HepG2 (cell line): Measurements from ENCODE around the gene ADM. TPM values are rescaled to one million over a fixed set of nuclear protein-coding genes. Genes with fewer than 3 reads are reported as not detected.

Experiments
- ATF4 ChIP-seq, 2 experiments: fragments of 450-650 bp in 1 of 2; sonication (generic) in 1 of 2; formaldehyde crosslinking; IDR thresholded peaks; 2 replicates each; pipeline versions ENCODE4 v1.5.0 to v1.8.0; 2020 to 2022; ENCODE audit warnings: mild to moderate bottlenecking in 1 of 2, missing genetic modification reagents in 1 of 2
- E2F2 ChIP-seq: sonication (generic); formaldehyde crosslinking; IDR thresholded peaks from 2 replicates; pipeline ENCODE4 v1.4.0; 2020; ENCODE audit warnings: missing genetic modification reagents, borderline replicate concordance
- ERF ChIP-seq: IDR thresholded peaks from 2 replicates; pipeline ENCODE4 v1.6.1; 2018; ENCODE audit warnings: missing biosample characterization, missing genetic modification reagents
- GFI1 ChIP-seq: sonication (generic); formaldehyde crosslinking; IDR thresholded peaks from 2 replicates; pipeline ENCODE4 v1.5.0; 2020; ENCODE audit warnings: missing genetic modification reagents, mild to moderate bottlenecking, borderline replicate concordance
- HDAC2 ChIP-seq: sonication (generic); formaldehyde crosslinking; IDR thresholded peaks from 2 replicates; pipeline ENCODE4 v1.4.0; 2020; ENCODE audit warnings: missing genetic modification reagents
- JUND ChIP-seq: sonication (generic); formaldehyde crosslinking; IDR thresholded peaks from 2 replicates; pipeline ENCODE4 v1.8.0; 2022; ENCODE audit warnings: mild to moderate bottlenecking, missing genetic modification reagents
- MTF1 ChIP-seq: sonication (generic); formaldehyde crosslinking; IDR thresholded peaks from 2 replicates; pipeline ENCODE4 v1.5.0; 2020; ENCODE audit warnings: missing genetic modification reagents
- POGK ChIP-seq: sonication (generic); formaldehyde crosslinking; conservative IDR thresholded peaks from 2 replicates; pipeline ENCODE4 v1.8.0; 2022; ENCODE audit warnings: mild to moderate bottlenecking, moderate library complexity, missing genetic modification reagents
- REPIN1 ChIP-seq: sonication (generic); formaldehyde crosslinking; IDR thresholded peaks from 2 replicates; pipeline ENCODE4 v1.8.0; 2022; ENCODE audit warnings: missing genetic modification reagents, low read depth, mild to moderate bottlenecking, borderline replicate concordance
- RFX5 ChIP-seq: IDR thresholded peaks from 2 replicates; pipeline ENCODE4 v1.6.1; 2011; ENCODE audit warnings: low read depth, low read length, improper control_type of control experiment
- SATB2 ChIP-seq: sonication (generic); formaldehyde crosslinking; IDR thresholded peaks from 2 replicates; pipeline ENCODE4 v1.5.0; 2020; ENCODE audit warnings: missing genetic modification reagents
- SRY ChIP-seq: sonication (generic); formaldehyde crosslinking; IDR thresholded peaks from 2 replicates; pipeline ENCODE4 v1.8.0; 2022; ENCODE audit warnings: mild to moderate bottlenecking, missing genetic modification reagents
- ZFAT ChIP-seq: sonication (generic); formaldehyde crosslinking; conservative IDR thresholded peaks from 2 replicates; pipeline ENCODE4 v1.8.1; 2023; ENCODE audit warnings: missing genetic modification reagents, inconsistent platforms
- ZNF407 ChIP-seq: sonication (generic); formaldehyde crosslinking; IDR thresholded peaks from one replicate; pipeline ENCODE4 v1.5.1; 2020; ENCODE audit warnings: mild to moderate bottlenecking, missing genetic modification reagents; ENCODE audit errors: not compliant biosample characterization
- ZNF672 ChIP-seq: sonication (generic); formaldehyde crosslinking; IDR thresholded peaks from 2 replicates; pipeline ENCODE4 v1.8.1; 2022; ENCODE audit warnings: missing genetic modification reagents
- polyA plus RNA-seq, 8 experiments: library from polyadenylated mRNA; depleted of rRNA in 3 of 8; stranded (reverse) in 7 of 8; unstranded in 1 of 8; fragments of >200 nt; fragmentation: Illumina TruSeq in 4 of 8; extraction: Trizol in 4 of 8; gene quantifications; 2 replicates each; pipeline versions ENCODE4 v1.2.1 to v1.2.3, GENCODE V29; 2011 to 2016; ENCODE audit warnings: low read depth in 4 of 8, missing spikeins in 1 of 8, mixed read lengths in 1 of 8; ENCODE audit not compliant: insufficient read depth in 1 of 8
- total RNA-seq, 5 experiments: library from RNA; depleted of rRNA; stranded (reverse); fragments of >200 nt; fragmentation: Illumina TruSeq; extraction: Trizol; gene quantifications; 2 replicates each; pipeline ENCODE4 v1.2.3, GENCODE V29; 2016; ENCODE audit warnings: low read depth in 1 of 5

Gene ADM
- total and polyA plus RNA-seq, 2 of the 13 experiments (the other 11 are each of a cell fraction or from before 2014, with no cell fraction given), result 10.7 to 26.1 TPM

- TF ChIP-seq ZNF407 (CRISPR knock-in tag) (peak; percentile 12), E2F2 (CRISPR knock-in tag) (0 out of 2 replicates have a peak, but pooled peaks have one; percentile 33), RFX5 (no peak), GFI1 (CRISPR knock-in tag) (0 out of 2 replicates have a peak, but pooled peaks have one; percentile 10), SRY (0 out of 2 replicates have a peak, but pooled peaks have one; percentile 23), ATF4 (CRISPR knock-in tag; IDR thresholded peaks at IDR 0.05) (peak in 1 of 2 experiments; percentile 50; a peak in 1 of 4 replicates), POGK (0 out of 2 replicates have a peak, but pooled peaks have one; percentile 15), REPIN1 (CRISPR knock-in tag) (0 out of 2 replicates have a peak, but pooled peaks have one; percentile 7), ZFAT (0 out of 2 replicates have a peak, but pooled peaks have one; percentile 66), HDAC2 (CRISPR knock-in tag) (peak; percentile 23), SATB2 (0 out of 2 replicates have a peak, but pooled peaks have one; percentile 23), ZNF672 (CRISPR knock-in tag) (0 out of 2 replicates have a peak, but pooled peaks have one; percentile 58), JUND (peak; percentile 67; the same call in 1 of the 2 replicates), MTF1 (CRISPR knock-in tag) (0 out of 2 replicates have a peak, but pooled peaks have one; percentile 60), ERF (peak; percentile 7)
These were observed 540 bp downstream of the ADM start (continued) for GRCh38 chr11:10305262-10305963.
